Subcutaneous preadipocyte (primary cell): ENCODE data around the gene KRT85. TPM values are rescaled to one million over a fixed set of nuclear protein-coding genes. Genes with fewer than 3 reads are reported as not detected.

Source experiments
- total RNA-seq: library from RNA; depleted of rRNA; stranded (reverse); fragments of >200 nt; gene quantifications from 2 replicates; pipeline ENCODE4 v1.2.3, GENCODE V29; 2012

KRT85 gene
- total RNA-seq, result not detected in 2 replicates

DNA sequence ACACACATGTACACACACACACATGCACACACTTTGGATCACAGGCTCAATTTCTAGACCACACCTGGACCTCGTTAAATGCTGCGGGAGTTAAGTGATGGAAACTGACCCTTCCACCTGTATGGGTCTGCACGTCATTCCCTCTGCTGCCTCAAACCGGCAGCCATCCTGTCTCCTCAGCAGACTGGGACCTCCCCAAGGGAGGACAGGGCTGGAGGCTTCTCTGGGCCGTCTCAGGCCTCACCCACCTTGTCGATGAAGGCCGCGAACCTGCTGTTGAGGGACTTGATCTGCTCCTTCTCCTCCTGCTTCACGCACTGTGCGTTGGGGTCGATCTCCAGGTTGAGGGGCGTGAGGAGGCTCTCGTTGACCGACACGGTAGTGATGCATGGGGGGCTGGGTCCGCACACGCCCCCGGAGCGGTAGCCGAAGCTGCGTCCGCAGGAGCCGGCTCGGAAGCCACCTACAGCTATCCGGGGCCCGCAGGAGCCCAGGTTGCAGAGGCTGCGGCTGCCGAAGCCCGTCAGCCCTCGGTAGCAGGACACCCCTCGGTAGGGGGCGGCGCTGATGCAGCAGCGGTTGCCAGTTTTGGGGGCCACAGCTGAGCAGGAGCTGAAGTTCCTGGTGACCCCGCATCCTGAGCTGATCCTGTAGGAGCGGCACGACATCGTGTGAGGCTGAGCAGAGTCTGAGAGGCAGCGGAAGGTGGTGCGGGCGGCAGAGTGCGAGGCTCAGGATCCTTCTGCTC, at the start of gene KRT85:
Gene KRT85, minus strand, starts transcription at position 744 of the 748 bp plus-strand sequence. Its CDS starts 76 bp downstream, at position 668.

DNA sequence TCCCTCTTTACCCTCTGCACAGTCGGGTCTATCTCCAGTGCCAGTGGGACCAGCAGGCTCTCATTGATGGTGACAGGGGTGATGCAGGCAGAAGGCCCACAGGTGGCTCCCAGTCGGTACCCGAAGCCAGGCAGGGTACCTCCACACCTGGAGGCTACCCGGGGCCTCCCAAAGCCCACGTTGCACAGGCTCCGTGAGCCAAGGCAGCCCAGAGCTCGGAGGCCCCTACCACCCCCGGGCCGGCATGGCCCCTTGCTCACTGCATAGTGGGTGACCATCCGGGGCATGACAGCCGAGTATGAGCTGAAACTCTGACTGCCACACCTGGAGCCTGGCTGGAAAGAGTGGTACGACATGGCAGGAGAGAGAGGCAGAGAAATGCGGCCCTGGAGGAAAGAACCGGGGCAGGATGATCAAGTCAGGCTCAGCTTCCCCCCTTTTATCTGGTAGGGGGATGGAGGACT, 38.7 kb upstream of the KRT85 start, which contains the start of gene KRT82:
Gene KRT82, minus strand, starts transcription at position 414 of the 464 bp plus-strand sequence. Its CDS starts 58 bp downstream, at position 356.

DNA sequence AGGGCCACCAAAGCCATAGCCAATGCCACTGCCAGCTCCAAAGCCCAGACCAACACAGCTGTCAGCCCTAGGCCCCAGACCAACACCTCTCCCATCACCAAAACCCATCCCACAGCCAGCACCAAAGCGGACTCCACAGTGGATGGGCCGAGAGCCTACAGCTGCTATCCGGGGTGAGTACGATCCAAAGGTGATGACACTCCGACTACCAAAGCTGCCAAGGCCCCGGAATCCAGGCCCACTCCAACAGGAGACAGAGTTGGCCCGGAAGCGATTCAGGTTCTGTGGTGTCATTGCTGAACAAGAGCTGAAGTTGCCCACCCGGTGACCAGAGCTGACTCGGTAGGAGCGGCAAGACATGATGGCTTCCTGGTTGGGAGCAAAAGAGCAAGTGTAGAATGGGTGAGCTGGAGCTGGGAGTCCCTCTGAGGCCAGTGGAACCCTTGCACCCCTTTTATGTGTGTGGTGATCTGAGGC, 18.0 kb upstream of the KRT85 start, which contains the start of gene KRT84:
Gene KRT84, minus strand, starts transcription at position 427 of the 477 bp plus-strand sequence. Its CDS starts 67 bp downstream, at position 360.

DNA sequence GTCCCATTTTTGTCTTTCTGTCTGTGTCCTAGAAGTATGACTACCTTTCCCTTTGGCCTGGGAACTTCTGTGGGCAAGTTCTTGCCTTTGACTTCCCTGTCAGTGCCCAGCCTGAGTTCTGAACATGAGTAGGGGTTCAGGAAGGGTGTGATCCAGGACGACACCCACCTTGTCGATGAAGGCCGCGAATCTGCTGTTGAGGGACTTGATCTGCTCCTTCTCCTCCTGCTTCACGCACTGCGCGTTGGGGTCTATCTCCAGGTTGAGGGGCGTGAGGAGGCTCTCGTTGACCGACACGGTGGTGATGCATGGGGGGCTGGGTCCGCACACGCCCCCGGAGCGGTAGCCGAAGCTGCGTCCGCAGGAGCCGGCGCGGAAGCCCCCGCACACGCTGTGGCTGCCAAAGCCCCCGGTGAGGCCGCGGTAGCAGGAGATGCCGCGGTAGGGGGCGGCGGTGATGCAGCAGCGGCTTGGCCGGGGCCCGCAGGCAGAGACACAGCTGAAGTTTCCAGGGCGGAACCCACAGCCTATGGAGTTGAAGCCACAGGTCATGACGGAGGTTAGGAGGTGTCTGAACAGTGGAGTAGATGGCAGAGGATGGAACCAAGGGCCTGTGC, 46.4 kb downstream of the KRT85 start, which contains the start of gene KRT83:
Gene KRT83, minus strand, starts transcription at position 615 of the 617 bp plus-strand sequence. Its CDS starts 63 bp downstream, at position 552.

Other genes with a start within 250 kb of the KRT85 start
- under 0.01 TPM in 1 of 2 replicates, not detected in the other for gene KRT80, start 175.5 kb downstream of the KRT85 start, total RNA-seq
- gene KRT7, start 134.2 kb downstream of the KRT85 start, total RNA-seq, result 0.78 TPM in 1 of 2 replicates, not detected in the other
- gene KRT86, start 92.8 kb downstream of the KRT85 start, total RNA-seq, result not detected in 2 replicates
- gene KRT81, start 75.9 kb downstream of the KRT85 start, total RNA-seq, result not detected in 2 replicates
- not detected in 2 replicates for gene KRT83, start 46.1 kb downstream of the KRT85 start, total RNA-seq
- not detected in 2 replicates for gene KRT84, start 18.2 kb upstream of the KRT85 start, total RNA-seq
- gene KRT82, start 38.9 kb upstream of the KRT85 start, total RNA-seq, result not detected in 2 replicates
- not detected in 2 replicates for gene KRT75, start 66.9 kb upstream of the KRT85 start, total RNA-seq
- not detected in 2 replicates for gene KRT6B, start 84.7 kb upstream of the KRT85 start, total RNA-seq
- not detected in 2 replicates for gene KRT6C, start 106.3 kb upstream of the KRT85 start, total RNA-seq
- gene KRT6A, start 125.8 kb upstream of the KRT85 start, total RNA-seq, result 0.78 TPM in 1 of 2 replicates, not detected in the other
- gene KRT5, start 152.9 kb upstream of the KRT85 start, total RNA-seq, result 0.20 TPM in 1 of 2 replicates, not detected in the other
- not detected in 2 replicates for gene KRT71, start 185.7 kb upstream of the KRT85 start, total RNA-seq
- gene KRT74, start 206.4 kb upstream of the KRT85 start, total RNA-seq, result not detected in 2 replicates
- not detected in 2 replicates for gene KRT72, start 234.0 kb upstream of the KRT85 start, total RNA-seq